ENCODE results near the gene UBE2Z. TPM values are rescaled to one million over a fixed set of nuclear protein-coding genes. Genes with fewer than 3 reads are reported as not detected.

The UBE2Z gene
- total and polyA plus RNA-seq, 2 of the 4 experiments (the other 2 are of a cell fraction), result 68.5 to 126 TPM

GRCh38 chr17:48894886-48895285 is 13.3 kb upstream of the UBE2Z start:
- POLR2A ChIA-PET (ENCODE audit: unreplicated experiment), result no interaction called here
- ATAC-seq (ENCODE audit: low read depth) (no peak), DNase-seq (no peak)
- H4K8ac ChIP-seq (ENCODE audit: low read depth in 2 of 2, low read length in 2 of 2), result no peak overlapping the region
- H3K23ac ChIP-seq (ENCODE audit: low read depth, low read length), result no peak overlapping the region
- H2BK120ac ChIP-seq (ENCODE audit: low read depth, low read length), result no peak overlapping the region
- no peak overlapping the region for H3K14ac ChIP-seq (replicated peaks; ENCODE audit: low read depth, low read length)
- TF ChIP-seq CEBPB (IDR thresholded peaks at IDR 0.05; ENCODE audit: low read depth, low read length), result no peak
- no peak for TF ChIP-seq NFE2L2 (IDR thresholded peaks at IDR 0.05; ENCODE audit: low read depth, low read length)
- no peak for TF ChIP-seq RFX5 (IDR thresholded peaks at IDR 0.05; ENCODE audit: low read depth, low read length)
- TF ChIP-seq ELK1 (IDR thresholded peaks at IDR 0.05; ENCODE audit: borderline replicate concordance, low read depth, low read length), result no peak
- TF ChIP-seq CTCF (conservative IDR thresholded peaks at IDR 0.05; ENCODE audit: low read depth, low read length), result no peak
- TF ChIP-seq USF2 (IDR thresholded peaks at IDR 0.05; ENCODE audit: low read depth, low read length), result no peak
- no peak for TF ChIP-seq BHLHE40 (IDR thresholded peaks at IDR 0.05; ENCODE audit: low read depth, low read length)
- H2BK20ac ChIP-seq (ENCODE audit: low read depth, low read length), result no peak overlapping the region
- in situ Hi-C loops (cut with MboI; ENCODE audit: low sequenced_read_pairs), result no loop called here
- no peaks in the 10 kb centered on the region for H3K9me3 ChIP-seq (ENCODE audit: control insufficient read depth, insufficient read depth, low read length)
- peaks cover 18 to 26% of the 10 kb centered on the region in 2 experiments; a peak in 3 of 4 replicates for H3K79me1 ChIP-seq (ENCODE audit: low read depth in 1 of 2, low read length in 2 of 2)
- no peak overlapping the region for H3K4me3 ChIP-seq (ENCODE audit: insufficient read depth, low read depth, low read length)
- H2BK15ac ChIP-seq (ENCODE audit: low read depth, low read length), result no peak overlapping the region
- no peak overlapping the region for H2AK9ac ChIP-seq (replicated peaks; ENCODE audit: low read depth, low read length, poor library complexity)
- no peak overlapping the region for H3K18ac ChIP-seq (ENCODE audit: low read depth, low read length)
- H2BK5ac ChIP-seq (ENCODE audit: low read depth, low read length, poor library complexity, severe bottlenecking), result no peak overlapping the region
- H3K4me1 ChIP-seq (ENCODE audit: control insufficient read depth, insufficient read depth, low read length), result peaks cover 3% of the 10 kb centered on the region; the same call in 1 of the 2 replicates
- no peak overlapping the region for H4K5ac ChIP-seq (ENCODE audit: low read depth, low read length)
- CTCF ChIA-PET, result no interaction called here
- no peak overlapping the region for H3K27ac ChIP-seq (ENCODE audit: insufficient read depth, low read length)
- peaks cover 16% of the 10 kb centered on the region for H3K36me3 ChIP-seq (ENCODE audit: control insufficient read depth, insufficient read depth, low read length)
- no peaks in the 10 kb centered on the region for H3K27me3 ChIP-seq (ENCODE audit: control insufficient read depth, insufficient read depth, low read length)
- H3K4me2 ChIP-seq (ENCODE audit: low read depth, low read length), result no peak overlapping the region
- peaks cover 4% of the 10 kb centered on the region; the same call in 1 of the 2 replicates for H3K9me1 ChIP-seq (ENCODE audit: insufficient read depth, low read length)
- no CpG with 5 or more reads among the region's 3 CpGs for WGBS, 2 experiments (ENCODE audit: extremely low coverage in 2 of 2, insufficient read length in 1 of 2)
- H4K91ac ChIP-seq (ENCODE audit: insufficient read depth, low read depth, low read length), result no peak overlapping the region
- no peaks in the 10 kb centered on the region for H4K20me1 ChIP-seq (ENCODE audit: insufficient read depth, low read length)
- no peak overlapping the region for H3K9ac ChIP-seq (ENCODE audit: low read depth, low read length)
- TSS peak; percentile 48 for BruUV-seq (replicated peaks)
- intact Hi-C loops (cut with micrococcal nuclease), result no loop called here
- dilution Hi-C loops (cut with HindIII; ENCODE audit: low sequenced_read_pairs, unreplicated experiment), result no loop called here
- no peak overlapping the region for H2AFZ ChIP-seq (replicated peaks; ENCODE audit: low read length, poor library complexity)
- H3K4ac ChIP-seq (ENCODE audit: low read depth, low read length), result no peak overlapping the region
- no peak overlapping the region for H3K56ac ChIP-seq (ENCODE audit: extremely low read depth, insufficient read depth, low read length)
- H2AK5ac ChIP-seq (ENCODE audit: low read depth, low read length), result no peak overlapping the region

Data from IMR-90 (cell line).